HS-27A (cell line): ENCODE data around the gene MRPL18.
"Not testable (repeated sequence)": the region's sequence is repeated elsewhere in the genome, so short reads cannot be mapped to it uniquely, and the experiment has no call there.

Experiments
- DNase-seq: peaks from one replicate; pipeline ENCODE4 v3.0.0-alpha.2; 2012; ENCODE audit warnings: low read depth, missing footprints

MRPL18 gene

DNA sequence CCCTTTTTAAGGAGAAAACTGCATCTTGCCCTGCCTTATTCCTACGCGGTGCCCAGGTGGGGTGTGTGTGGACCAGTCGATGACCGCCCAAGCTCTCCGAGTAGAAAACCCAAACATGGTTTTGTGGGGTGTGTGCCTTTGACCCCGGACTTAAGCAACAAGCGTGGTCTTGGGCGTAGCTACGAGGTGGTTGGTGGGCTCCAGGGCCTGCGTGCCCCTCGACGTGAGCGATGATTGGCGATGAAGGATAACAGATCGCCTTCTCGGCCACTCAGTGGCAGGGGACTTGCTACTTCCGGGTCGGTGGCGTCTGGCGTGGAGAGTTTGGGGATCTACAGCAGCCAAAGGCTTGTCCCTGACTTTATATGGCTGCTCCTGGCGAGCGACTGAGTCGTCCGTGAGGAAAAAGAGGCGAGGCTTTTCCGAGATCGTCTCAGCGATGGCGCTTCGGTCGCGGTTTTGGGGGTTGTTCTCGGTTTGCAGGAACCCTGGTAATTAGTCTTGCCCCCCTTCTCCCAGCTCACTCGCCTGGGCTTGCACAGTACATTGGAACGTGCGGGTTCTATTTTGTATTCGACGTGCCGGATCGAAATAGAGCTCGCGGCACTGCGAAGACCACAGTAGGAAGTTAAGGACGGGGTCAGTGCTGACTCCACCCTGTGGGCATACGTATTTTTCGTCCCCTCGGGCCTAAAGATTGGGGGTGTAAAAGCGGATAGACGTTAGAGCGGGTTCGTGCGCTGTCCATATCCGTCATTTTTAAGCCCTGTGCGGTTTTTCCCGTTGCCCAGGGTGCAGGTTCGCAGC, at the start of gene MRPL18:
TSS of gene MRPL18 (plus strand) at position 319 of the 807 bp plus-strand sequence. CDS start at position 440, 121 bp downstream.
- peak; percentile 93 for DNase-seq

DNA sequence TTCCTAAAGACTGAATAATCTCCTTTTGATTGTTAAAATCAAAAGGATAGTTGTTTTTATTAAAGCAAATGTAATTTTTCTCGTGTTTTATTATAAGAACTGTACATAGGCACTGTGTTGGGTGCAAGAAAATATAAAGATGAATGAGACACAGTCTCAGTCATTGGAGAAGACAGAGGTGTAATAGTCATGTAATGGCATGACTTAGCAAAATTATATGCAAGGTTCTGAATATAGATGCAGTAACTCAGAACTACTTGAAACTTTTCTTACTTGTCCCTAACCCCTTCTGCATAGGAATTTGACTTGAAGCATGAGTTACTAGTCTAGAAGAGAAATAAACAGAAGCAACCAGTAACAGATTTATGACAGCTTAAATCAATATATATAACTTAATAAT, 48.1 kb upstream of the MRPL18 start:
- no peak for DNase-seq

DNA sequence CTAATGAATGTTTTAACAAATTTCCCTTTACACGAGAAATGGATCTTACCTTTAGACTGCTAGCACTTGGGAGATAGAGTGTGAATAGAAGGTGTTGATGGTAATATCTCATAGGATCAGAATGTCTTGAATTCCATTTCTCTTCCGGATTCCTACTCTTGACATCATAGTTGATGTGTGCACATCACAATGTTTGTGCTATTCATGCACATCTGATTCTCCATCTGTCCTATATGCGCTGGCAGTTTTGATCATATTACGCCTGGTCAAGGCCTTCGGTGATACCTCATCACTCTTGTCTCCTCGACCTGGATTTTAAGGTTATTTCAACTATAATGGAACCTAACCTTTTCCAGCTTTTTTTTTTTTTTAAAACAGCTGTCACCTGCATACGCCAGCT, 45.2 kb upstream of the MRPL18 start:
- DNase-seq, result no peak

DNA sequence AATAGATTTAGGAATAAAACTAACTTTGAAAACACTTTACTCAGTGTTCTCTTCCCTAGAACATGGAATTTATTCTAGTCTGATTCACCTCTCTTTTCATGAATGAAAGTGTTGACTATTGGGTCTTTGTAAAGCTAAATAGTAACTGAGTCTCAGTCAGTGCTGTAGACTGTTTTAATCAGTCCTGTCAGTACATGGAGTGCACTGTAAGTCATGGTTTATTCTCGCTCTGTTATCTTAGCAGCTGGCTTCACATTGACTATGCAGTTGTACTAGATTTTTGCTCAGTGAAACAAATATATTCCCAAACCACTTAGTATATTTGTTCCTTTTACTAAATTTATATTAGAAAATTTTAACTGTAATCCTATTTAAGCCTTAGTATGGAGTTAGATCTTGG, 43.5 kb upstream of the MRPL18 start:
- no peak for DNase-seq

DNA sequence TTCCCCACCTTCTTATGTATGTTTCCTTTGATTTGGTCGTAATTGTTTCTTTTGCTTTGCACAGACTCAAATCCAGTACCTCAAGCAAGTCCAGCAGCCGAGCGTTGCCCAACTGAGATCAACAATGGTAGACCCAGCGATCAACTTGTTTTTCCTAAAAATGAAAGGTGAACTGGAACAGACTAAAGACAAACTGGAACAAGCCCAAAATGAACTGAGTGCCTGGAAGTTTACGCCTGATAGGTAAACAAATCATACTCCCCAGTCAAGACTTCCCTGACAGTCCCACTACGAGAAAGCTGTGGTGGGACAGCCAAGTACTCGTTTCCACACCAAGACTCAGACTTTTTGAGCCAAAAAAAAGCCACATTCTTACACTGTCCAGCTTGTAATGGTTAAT, 42.1 kb upstream of the MRPL18 start:
- not testable (repeated sequence) for DNase-seq

DNA sequence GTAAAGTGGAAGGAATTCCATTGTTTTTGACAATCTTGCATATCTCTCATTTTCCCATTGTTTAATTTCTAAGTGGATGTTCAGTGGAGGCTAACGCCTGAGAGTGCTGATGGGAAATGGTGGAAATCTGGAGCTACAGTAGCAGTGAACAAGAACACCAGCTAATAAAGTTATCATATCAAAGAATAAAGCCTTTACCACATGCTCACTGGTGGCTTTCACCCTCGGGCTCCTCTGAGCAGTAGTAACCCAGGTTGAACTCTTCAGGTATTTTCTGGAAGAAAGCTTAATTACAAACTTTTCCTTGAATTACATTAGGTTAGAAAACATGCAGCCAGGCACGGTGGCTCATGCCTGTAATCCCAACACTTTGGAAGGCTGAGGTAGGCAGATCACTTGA, 38.8 kb upstream of the MRPL18 start:
- no peak for DNase-seq

DNA sequence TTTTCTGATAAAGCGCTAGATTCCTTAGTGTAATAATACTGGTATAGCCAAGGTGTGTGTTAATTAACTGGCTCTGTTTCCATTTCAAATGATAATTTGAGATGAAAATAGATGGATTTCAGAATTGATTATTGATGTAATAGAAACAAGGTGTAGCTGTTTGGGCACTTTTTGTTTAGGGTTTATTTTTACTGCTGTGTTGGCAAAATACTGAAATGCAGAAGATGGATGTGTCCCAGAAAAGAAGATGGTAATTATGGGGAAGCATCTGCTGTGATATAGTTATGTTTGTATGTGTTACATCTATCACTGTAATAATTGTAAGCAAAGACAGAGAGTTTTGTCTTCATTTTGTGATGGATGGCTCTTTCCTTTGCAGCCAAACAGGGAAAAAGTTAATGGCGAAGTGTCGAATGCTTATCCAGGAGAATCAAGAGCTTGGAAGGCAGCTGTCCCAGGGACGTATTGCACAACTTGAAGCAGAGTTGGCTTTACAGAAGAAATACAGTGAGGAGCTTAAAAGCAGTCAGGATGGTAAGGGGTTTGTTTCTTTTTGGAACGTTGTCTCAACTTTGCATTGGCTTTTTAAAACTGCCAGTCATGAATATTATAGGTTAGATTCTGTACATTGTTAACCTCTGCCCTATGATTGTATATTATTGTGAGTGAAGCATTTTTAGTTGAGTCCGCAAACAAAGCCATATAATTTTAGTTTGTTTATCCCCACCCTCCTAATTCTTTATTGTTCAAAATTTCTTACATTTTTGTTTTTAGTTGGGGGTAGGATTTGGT, 37.0 kb upstream of the MRPL18 start:
- DNase-seq, result no peak

DNA sequence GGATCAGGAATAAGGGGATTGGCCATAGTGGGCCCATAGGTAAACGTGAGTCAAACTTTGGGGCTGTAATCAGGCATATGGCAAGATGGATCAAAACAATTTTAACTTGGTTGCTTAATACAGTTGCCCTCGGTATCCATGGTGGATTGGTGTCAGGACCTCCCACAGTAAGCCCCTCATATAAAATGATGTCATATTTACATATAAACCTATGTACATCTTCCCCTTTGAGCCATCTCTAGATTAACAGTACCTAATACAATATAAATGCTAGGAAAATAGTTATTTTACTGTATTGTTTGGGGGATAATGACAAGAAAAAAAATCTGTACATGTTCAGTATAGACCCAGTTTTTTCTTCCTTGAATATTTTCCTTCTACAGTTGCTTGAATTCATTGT, 35.9 kb upstream of the MRPL18 start:
- no peak for DNase-seq

DNA sequence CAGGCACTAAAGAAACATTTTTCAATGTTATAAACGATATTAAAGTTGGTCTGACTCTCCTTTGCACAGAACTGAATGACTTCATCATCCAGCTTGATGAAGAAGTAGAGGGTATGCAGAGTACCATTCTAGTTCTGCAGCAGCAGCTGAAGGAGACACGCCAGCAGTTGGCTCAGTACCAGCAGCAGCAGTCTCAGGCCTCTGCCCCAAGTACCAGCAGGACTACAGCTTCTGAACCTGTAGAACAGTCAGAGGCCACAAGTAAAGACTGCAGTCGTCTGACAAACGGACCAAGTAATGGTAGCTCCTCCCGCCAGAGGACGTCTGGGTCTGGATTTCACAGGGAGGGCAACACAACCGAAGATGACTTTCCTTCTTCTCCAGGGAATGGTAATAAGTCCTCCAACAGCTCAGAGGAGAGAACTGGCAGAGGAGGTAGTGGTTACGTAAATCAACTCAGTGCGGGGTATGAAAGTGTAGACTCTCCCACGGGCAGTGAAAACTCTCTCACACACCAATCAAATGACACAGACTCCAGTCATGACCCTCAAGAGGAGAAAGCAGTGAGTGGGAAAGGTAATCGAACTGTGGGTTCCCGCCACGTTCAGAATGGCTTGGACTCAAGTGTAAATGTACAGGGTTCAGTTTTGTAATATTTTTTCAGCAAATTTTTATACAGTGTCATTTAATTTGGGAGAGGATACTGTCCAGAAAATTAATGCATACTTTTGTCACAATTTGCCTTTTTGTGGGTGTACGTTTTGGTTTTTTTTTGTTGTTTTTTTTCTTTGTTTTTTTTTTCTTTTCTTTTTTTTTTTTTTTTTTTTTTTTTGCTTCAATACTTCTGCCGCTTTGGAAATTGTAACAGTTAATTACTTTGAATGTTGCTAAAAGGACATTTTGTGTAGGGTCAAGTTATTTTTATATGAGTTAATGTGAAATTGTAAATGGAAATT, 35.0 kb upstream of the MRPL18 start:
- DNase-seq, result no peak

DNA sequence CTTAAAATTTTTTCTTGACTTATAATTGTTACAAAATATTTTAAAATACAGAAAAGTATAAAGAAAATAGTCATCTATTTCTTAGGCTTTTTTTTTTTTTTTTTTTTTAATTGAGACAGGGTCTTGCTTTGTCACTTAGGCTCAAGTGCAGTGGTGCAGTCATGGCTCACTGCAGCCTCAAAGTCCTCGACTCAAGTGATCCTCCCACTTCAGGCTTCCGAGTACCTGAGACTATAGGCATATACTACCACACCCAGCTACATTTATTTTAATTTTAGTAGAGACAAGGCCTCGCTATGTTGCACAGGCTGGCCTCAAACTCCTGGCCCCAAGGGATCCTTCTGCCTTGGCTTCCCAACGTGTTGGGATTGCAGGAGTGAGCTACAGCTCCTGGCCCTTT, 33.8 kb upstream of the MRPL18 start:
- no peak for DNase-seq

DNA sequence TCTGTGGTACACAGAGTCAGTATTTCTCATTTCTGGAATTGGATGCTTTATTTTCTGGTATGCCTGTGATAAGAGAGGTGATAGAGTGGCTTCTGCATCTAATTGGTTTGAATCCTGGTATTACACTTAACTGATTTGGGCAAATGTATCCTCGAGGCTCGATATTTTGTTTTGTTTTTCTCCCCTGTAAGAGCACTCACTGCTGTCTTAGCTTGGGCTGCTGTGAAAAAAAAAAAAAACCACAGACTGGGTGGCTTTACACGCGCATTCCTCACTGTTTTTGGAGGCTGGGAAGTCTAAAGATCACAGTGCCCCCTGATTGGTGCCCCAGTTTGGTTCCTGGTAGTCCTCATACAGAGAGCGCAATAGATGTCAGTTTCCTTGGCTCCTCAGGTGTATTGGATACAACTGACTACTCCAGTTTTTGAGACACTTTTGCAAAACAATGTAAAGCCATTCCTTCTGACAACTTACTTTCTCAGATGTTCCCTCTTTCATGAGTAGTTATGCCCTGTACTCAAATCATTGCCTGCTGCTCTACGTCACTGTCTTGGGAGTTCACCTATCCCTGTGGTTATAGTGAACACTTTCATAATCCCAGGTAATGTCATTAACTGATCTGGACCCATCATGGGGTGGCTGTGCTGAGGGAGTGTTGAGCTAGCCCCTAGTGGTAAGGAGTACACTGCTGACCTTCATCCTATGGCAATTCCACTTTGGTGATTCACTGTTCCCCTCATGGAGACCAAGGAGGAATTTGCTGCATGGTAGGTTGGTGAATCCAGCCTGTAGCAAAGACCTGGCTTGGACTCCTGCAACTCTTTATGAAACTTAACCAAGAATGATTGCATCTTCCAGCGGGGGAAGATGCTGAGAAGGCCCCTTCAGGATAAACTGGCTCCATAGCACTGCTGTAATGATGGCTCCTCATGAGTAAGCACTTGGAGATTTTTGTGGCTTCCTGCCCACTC, 32.0 kb upstream of the MRPL18 start:
- peak; percentile 55 for DNase-seq

DNA sequence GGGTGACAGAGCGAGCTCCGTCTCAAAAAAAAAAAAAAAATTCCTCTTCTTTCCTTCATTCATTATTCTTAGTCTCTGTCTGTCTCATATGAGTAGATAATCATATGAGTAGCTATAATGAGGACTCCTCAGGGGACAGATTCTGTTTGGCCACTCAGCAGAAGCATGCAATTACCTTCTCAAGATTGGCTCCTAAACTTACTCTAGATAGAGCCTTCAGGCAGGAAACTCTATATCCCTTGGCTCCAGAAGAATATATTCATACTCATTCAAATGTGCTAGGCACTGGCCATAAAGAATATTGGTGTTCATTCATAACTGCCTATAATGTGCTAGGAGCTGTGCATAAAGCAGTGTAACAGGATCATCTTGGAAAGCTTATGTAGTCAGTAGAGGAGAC, 30.6 kb upstream of the MRPL18 start:
- no peak for DNase-seq

DNA sequence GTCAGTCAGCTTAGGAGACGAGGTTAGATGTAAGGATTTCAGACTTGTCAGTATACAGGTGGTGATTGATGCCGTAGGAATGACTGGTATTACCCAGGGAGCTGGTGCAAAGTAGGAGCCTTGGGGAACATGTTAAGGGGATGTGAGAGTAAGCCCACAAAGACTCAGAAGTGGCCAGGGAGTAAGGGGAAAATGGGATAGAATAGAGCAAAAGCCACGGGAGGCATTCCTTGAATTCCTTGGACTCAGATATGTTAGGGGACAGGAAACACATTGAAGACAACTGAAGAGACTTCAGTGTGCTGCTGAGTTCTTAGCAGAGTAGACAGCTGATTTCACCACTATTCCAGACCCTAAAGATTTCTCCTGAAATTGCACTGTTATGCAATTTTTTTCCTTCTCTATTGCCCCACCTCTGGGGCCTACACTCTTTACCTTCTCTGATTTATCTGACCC, 29.6 kb upstream of the MRPL18 start:
- peak; percentile 73 for DNase-seq

DNA sequence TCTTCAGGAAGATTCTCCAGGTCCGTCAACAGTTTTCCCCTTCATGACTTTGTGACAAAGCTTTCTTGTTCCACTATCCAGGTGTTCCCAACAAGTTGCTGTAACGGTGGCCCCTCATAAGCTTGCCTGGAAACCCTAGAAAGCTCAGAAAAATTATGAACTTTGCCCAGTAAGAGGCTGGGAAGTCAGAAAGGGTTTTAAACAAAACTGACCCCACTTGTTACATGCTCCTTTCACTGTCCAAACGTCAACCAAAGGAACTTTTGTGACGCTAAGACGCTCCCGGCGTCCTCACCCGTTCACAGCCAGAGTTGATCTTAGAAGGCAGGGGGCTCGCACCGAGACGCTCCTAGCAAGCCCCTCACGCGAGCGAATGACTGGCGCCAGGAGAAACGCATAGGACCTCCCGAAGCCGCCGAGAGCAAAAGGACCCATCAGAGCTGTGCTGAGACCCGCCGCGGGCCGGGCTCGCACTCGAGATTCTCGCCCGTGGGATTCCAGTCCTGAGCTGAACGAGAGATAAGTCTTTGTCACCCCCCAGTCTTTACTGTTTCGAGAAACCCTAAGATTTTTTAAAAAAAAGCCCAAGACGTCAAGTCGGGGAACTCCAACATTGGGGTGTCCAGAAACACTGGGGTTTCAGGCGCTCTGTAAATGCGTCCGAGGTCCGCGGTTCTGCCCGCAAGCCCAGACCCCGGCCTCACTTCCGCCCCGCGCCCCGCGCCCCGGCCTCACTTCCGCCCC, 29.0 kb upstream of the MRPL18 start:
- no peak for DNase-seq

DNA sequence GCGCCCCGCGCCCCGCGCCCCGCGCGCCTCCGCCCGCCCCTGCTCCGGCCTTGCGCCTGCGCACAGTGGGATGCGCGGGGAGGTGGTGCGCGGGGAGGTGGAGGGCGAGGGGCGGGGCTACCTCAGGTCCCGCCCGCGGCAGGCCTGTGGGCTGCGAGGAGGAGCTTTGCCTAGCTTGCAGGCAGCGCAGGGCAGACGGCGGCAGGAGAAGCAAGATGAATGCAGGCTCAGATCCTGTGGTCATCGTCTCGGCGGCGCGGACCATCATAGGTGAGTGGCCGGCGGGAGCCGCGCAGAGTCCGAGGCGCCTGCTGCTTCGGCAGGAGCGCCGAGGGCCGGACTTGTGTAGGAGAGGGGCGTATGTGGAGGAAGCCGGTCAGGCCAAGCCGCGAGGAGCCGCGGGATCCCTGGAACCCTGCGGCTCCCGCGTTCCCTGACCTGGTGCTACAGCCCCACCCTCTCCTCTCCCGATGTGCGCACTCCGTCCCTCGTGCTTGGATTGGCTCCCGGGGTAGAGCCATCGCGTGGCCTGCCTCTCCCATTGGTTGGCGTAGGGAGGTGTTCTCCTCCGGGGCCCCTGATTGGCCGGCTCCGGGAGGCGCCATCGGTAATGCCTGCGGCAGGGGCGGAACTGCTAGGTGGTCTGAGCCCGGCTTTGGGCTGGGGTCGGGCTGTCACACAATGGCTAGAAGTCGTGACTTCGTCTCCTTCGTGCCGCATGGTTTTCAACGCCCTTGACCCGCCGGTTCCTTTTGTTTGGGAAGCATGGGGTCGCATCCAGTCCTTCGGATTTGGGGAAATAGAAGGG, 28.2 kb upstream of the MRPL18 start, which contains the start of gene ACAT2:
TSS of gene ACAT2 (plus strand) at position 173 of the 808 bp plus-strand sequence. CDS start at position 216, 43 bp downstream.
- peak; percentile 69 for DNase-seq

DNA sequence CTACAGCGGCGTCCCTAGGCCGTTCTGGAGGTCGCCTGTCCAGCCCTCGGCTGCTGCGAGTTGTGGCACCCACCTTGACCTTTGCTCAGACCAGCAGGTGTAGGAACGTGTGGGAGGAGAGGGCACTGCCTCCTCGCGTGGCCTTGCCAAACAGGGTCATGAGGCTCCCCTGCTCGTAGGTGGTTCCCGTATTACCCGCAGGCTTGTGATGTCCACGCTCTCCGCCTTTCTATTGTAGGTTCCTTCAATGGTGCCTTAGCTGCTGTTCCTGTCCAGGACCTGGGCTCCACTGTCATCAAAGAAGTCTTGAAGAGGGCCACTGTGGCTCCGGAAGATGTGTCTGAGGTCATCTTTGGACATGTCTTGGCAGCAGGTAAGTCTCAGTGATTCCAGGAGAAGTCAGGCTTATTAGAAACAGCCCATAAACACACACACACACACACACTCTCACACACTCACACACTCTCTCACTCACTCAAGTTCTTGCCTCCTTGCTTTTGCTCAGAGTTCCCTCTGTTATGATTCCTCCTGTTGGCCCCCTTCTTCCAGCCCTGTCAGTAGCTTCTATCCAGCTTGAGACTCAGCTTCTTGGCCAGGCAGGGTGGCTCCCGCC, 27.5 kb upstream of the MRPL18 start:
- DNase-seq, result no peak

DNA sequence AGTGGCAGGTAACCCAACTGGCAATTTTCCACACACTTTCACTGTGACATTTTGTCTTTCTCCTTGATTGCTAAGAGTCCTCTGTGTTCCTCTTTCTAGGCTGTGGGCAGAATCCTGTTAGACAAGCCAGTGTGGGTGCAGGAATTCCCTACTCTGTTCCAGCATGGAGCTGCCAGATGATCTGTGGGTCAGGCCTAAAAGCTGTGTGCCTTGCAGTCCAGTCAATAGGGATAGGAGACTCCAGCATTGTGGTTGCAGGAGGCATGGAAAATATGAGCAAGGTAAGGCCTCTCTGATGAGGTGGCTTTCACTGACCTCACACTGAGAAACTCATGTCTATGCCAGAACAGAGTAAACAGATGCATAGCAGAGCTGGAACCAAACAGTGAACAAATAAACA, 23.4 kb upstream of the MRPL18 start:
- no peak for DNase-seq

DNA sequence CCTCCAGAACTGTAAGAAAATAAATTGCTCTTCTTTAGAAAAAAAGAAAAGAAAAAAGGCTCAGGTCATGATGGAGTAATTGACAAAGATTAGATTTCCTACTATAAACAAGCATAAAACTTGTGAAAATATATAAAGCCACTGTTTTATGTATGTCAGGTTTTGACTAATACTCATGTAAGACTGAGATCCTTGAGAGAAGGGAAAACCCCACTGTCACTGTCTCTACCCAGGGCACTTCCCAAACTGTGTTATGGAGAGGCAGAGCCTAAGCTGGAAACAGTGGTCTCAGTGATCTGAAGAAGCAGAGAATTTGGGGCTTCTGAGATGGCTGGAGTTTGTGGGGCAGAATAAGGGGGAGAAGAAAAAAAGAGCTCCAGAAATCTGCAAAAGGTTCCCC, 20.8 kb upstream of the MRPL18 start:
- DNase-seq, result no peak

DNA sequence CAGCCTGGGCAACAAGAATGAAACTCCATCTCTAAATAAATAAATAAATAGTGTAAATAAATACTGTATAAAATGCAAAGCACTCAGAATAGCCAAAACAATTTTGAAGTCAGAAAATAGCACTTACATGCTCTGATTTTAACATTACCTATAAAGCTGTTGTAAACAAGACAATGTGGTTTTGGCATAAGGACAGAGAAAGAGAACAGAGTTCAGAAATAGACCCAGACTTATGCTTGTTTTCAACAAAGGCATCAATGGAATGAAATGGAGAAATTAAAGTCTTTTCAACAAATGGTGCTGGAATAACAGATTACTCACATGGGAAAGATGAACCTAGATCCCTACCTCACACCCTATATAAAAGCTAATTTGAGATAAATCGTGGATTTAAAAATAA, 18.1 kb upstream of the MRPL18 start:
- no peak for DNase-seq
